ENCODE data around the gene RAB13. TPM values are rescaled to one million over a fixed set of nuclear protein-coding genes. Genes with fewer than 3 reads are reported as not detected.

RAB13 gene
- total RNA-seq, 1 experiment from 2014 or later = 50.7 TPM

GRCh38 chr1:153940756-153941155, 45.4 kb downstream of the RAB13 start:
- no peak for DNase-seq
- H3K4me3 ChIP-seq (ENCODE audit: insufficient read depth, low read depth, low read length) = no peak overlapping the region
- peaks cover 28% of the 10 kb centered on the region for H3K36me3 ChIP-seq (replicated peaks; ENCODE audit: control insufficient read depth, insufficient read depth, low read length)
- H3K27me3 ChIP-seq (ENCODE audit: control insufficient read depth, insufficient read depth, low read length) = no peaks in the 10 kb centered on the region

GRCh38 chr1:153939476-153939875, 46.7 kb downstream of the RAB13 start:
- peaks cover 31% of the 10 kb centered on the region for H3K36me3 ChIP-seq (replicated peaks; ENCODE audit: control insufficient read depth, insufficient read depth, low read length)

GRCh38 chr1:153938996-153939395, 47.1 kb downstream of the RAB13 start:
- H3K27me3 ChIP-seq (ENCODE audit: control insufficient read depth, insufficient read depth, low read length) = no peaks in the 10 kb centered on the region
- no peak for DNase-seq
- H3K36me3 ChIP-seq (replicated peaks; ENCODE audit: control insufficient read depth, insufficient read depth, low read length) = peaks cover 33% of the 10 kb centered on the region
- H3K4me3 ChIP-seq (ENCODE audit: insufficient read depth, low read depth, low read length) = no peak overlapping the region

More at GRCh38 chr1:153939476-153939875, 46.7 kb downstream of the RAB13 start:
- H3K27me3 ChIP-seq (ENCODE audit: control insufficient read depth, insufficient read depth, low read length) = no peaks in the 10 kb centered on the region
- H3K4me3 ChIP-seq (ENCODE audit: insufficient read depth, low read depth, low read length) = no peak overlapping the region
- no peak for DNase-seq

GRCh38 chr1:153937331-153937730, 48.8 kb downstream of the RAB13 start:
- peaks cover 35% of the 10 kb centered on the region for H3K36me3 ChIP-seq (replicated peaks; ENCODE audit: control insufficient read depth, insufficient read depth, low read length)
- no peak for DNase-seq

GRCh38 chr1:153936011-153936802, 49.9 kb downstream of the RAB13 start:
- Histone ChIP-seq H3K36me3 (replicated peaks; ENCODE audit: control insufficient read depth, insufficient read depth, low read length) (peaks cover 36% of the 10 kb centered on the region), H3K27me3 (ENCODE audit: control insufficient read depth, insufficient read depth, low read length) (no peaks in the 10 kb centered on the region)

More at GRCh38 chr1:153937331-153937730, 48.8 kb downstream of the RAB13 start:
- H3K4me3 ChIP-seq (ENCODE audit: insufficient read depth, low read depth, low read length) = no peak overlapping the region
- no peaks in the 10 kb centered on the region for H3K27me3 ChIP-seq (ENCODE audit: control insufficient read depth, insufficient read depth, low read length)

GRCh38 chr1:153934746-153935145, 51.4 kb downstream of the RAB13 start:
- Histone ChIP-seq H3K4me3 (ENCODE audit: insufficient read depth, low read depth, low read length) (no peak overlapping the region), H3K27me3 (ENCODE audit: control insufficient read depth, insufficient read depth, low read length) (no peaks in the 10 kb centered on the region), H3K36me3 (replicated peaks; ENCODE audit: control insufficient read depth, insufficient read depth, low read length) (peaks cover 38% of the 10 kb centered on the region)
- no peak for DNase-seq

More at GRCh38 chr1:153936011-153936802, 49.9 kb downstream of the RAB13 start:
- H3K4me3 ChIP-seq (ENCODE audit: insufficient read depth, low read depth, low read length) = no peak overlapping the region
- DNase-seq = no peak

GRCh38 chr1:153933955-153934354, 52.2 kb downstream of the RAB13 start:
- DNase-seq = no peak
- Histone ChIP-seq H3K36me3 (replicated peaks; ENCODE audit: control insufficient read depth, insufficient read depth, low read length) (peaks cover 36% of the 10 kb centered on the region), H3K4me3 (ENCODE audit: insufficient read depth, low read depth, low read length) (no peak overlapping the region), H3K27me3 (ENCODE audit: control insufficient read depth, insufficient read depth, low read length) (no peaks in the 10 kb centered on the region)

- peak; percentile 43 for DNase-seq
- Histone ChIP-seq H3K4me3 (ENCODE audit: insufficient read depth, low read depth, low read length) (no peak overlapping the region), H3K27me3 (ENCODE audit: control insufficient read depth, insufficient read depth, low read length) (no peaks in the 10 kb centered on the region), H3K36me3 (replicated peaks; ENCODE audit: control insufficient read depth, insufficient read depth, low read length) (peaks cover 34% of the 10 kb centered on the region)
Observed at GRCh38 chr1:153933430-153933829, 52.7 kb downstream of the RAB13 start.

- H3K4me3 ChIP-seq (ENCODE audit: insufficient read depth, low read depth, low read length) = no peak overlapping the region
- no peaks in the 10 kb centered on the region for H3K27me3 ChIP-seq (ENCODE audit: control insufficient read depth, insufficient read depth, low read length)
- DNase-seq = peak; percentile 37
- peaks cover 30% of the 10 kb centered on the region for H3K36me3 ChIP-seq (replicated peaks; ENCODE audit: control insufficient read depth, insufficient read depth, low read length)
Observed at GRCh38 chr1:153932156-153933131, 53.7 kb downstream of the RAB13 start.

Other genes starting within 250 kb of the RAB13 start
- gene SLC27A3, start 210.9 kb downstream of the RAB13 start, total RNA-seq (2014; rRNA removed; shearing (Covaris generic)) = 44.7 and 48.9 TPM in 2 replicates
- gene GATAD2B, start 63.4 kb downstream of the RAB13 start, total RNA-seq (2014; rRNA removed; shearing (Covaris generic)) = 8.9 and 10.9 TPM in 2 replicates
- gene DENND4B, start 39.6 kb downstream of the RAB13 start, total RNA-seq (2014; rRNA removed; shearing (Covaris generic)) = 41.9 and 57.0 TPM in 2 replicates
- 17.1 and 22.4 TPM in 2 replicates for gene CRTC2, start 27.7 kb downstream of the RAB13 start, total RNA-seq (2014; rRNA removed; shearing (Covaris generic))
- 310 and 377 TPM in 2 replicates for gene SLC39A1, start 22.8 kb downstream of the RAB13 start, total RNA-seq (2014; rRNA removed; shearing (Covaris generic))
- gene CREB3L4, start 18.4 kb downstream of the RAB13 start, total RNA-seq (2014; rRNA removed; shearing (Covaris generic)) = 58.2 and 81.2 TPM in 2 replicates
- gene JTB, start 8.7 kb downstream of the RAB13 start, total RNA-seq (2014; rRNA removed; shearing (Covaris generic)) = 202 and 232 TPM in 2 replicates
- 2,701 and 3,425 TPM in 2 replicates for gene RPS27, start 4.4 kb upstream of the RAB13 start, total RNA-seq (2014; rRNA removed; shearing (Covaris generic))
- gene NUP210L, start 168.7 kb upstream of the RAB13 start, total RNA-seq (2014; rRNA removed; shearing (Covaris generic)) = 0.03 TPM in 1 of 2 replicates, not detected in the other
- 712 and 754 TPM in 2 replicates for gene TPM3, start 205.8 kb upstream of the RAB13 start, total RNA-seq (2014; rRNA removed; shearing (Covaris generic))
- not detected in 2 replicates for gene CFAP141, start 220.0 kb upstream of the RAB13 start, total RNA-seq (2014; rRNA removed; shearing (Covaris generic))
- 162 and 166 TPM in 2 replicates for gene UBAP2L, start 234.6 kb upstream of the RAB13 start, total RNA-seq (2014; rRNA removed; shearing (Covaris generic))

Data from H7 (cell line).